ENCODE measurements around the gene GUCD1. TPM values are rescaled to one million over a fixed set of nuclear protein-coding genes. Genes with fewer than 3 reads are reported as not detected.

GUCD1 gene
- total RNA-seq, 1 experiment from 2014 or later, result 144 TPM

- Histone ChIP-seq H2AFZ (ENCODE audit: low read length) (no peak overlapping the region), H3K4me1 (ENCODE audit: low read length) (peaks cover 33% of the 10 kb centered on the region), H3K4me3 (ENCODE audit: low read length) (no peak overlapping the region), H3K9me3 (ENCODE audit: low read length) (no peaks in the 10 kb centered on the region), H3K9ac (ENCODE audit: low read length) (no peak overlapping the region), H3K27ac (ENCODE audit: low read length) (no peak overlapping the region), H3K9me2 (replicated peaks; ENCODE audit: insufficient read depth, low read length) (no peaks in the 10 kb centered on the region), H3K79me2 (ENCODE audit: low read length) (peaks cover 52% of the 10 kb centered on the region), H3K36me3 (ENCODE audit: insufficient read depth, low read length) (peaks cover 12% of the 10 kb centered on the region), H4K20me1 (ENCODE audit: insufficient read depth, low read depth, low read length) (peaks cover 21% of the 10 kb centered on the region; the same call in 1 of the 2 replicates), H3K4me2 (ENCODE audit: low read depth, low read length, poor library complexity, severe bottlenecking) (no peak overlapping the region), H3K27me3 (ENCODE audit: low read length) (no peaks in the 10 kb centered on the region)
- DNase-seq, result no peak
Observed at GRCh38 chr22:24548812-24549211, 6.1 kb downstream of the GUCD1 start.

- H3K4me2 ChIP-seq (ENCODE audit: low read depth, low read length, poor library complexity, severe bottlenecking), result no peak overlapping the region
- peaks cover 2% of the 10 kb centered on the region; the same call in 1 of the 2 replicates for H3K79me2 ChIP-seq (ENCODE audit: low read length)
- H2AFZ ChIP-seq (ENCODE audit: low read length), result no peak overlapping the region
- peaks cover 12% of the 10 kb centered on the region for H3K36me3 ChIP-seq (ENCODE audit: insufficient read depth, low read length)
- H3K27ac ChIP-seq (ENCODE audit: low read length), result no peak overlapping the region
- no peaks in the 10 kb centered on the region for H3K9me2 ChIP-seq (replicated peaks; ENCODE audit: insufficient read depth, low read length)
- H3K4me1 ChIP-seq (ENCODE audit: low read length), result no peaks in the 10 kb centered on the region
- H3K4me3 ChIP-seq (ENCODE audit: low read length), result no peak overlapping the region
- DNase-seq, result no peak
- no peaks in the 10 kb centered on the region for H3K9me3 ChIP-seq (ENCODE audit: low read length)
- no peak overlapping the region for H3K9ac ChIP-seq (ENCODE audit: low read length)
- H3K27me3 ChIP-seq (ENCODE audit: low read length), result no peaks in the 10 kb centered on the region
- peaks cover 5% of the 10 kb centered on the region; the same call in 1 of the 2 replicates for H4K20me1 ChIP-seq (ENCODE audit: insufficient read depth, low read depth, low read length)
Observed at GRCh38 chr22:24543679-24544243, 11.2 kb downstream of the GUCD1 start.

DNA sequence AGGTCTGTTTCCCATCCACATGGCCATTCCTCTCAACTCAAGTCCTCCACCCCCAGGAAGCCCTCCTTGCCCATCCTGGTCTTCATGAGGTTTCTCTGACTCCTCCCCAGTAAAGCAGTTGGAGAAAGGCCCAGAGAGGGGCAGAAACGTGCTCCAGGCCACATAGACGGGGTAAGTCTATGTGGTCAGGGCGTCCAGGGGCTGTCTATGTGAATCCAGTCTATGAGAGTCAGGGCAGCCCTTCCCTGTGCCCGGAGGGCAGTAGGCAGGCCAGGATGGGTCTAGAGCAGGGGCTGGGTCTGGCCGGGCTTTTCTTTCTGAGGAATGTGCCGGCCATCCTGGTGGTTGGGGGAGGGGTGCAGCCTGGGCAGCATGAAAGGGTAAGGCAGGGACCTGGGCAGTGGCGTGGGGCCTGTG is 11.7 kb downstream of the GUCD1 start:
- Histone ChIP-seq H3K79me2 (ENCODE audit: low read length) (no peaks in the 10 kb centered on the region), H4K20me1 (ENCODE audit: insufficient read depth, low read depth, low read length) (no peaks in the 10 kb centered on the region), H3K27me3 (ENCODE audit: low read length) (no peaks in the 10 kb centered on the region), H3K4me3 (ENCODE audit: low read length) (no peak overlapping the region), H3K27ac (ENCODE audit: low read length) (no peak overlapping the region), H3K4me2 (ENCODE audit: low read depth, low read length, poor library complexity, severe bottlenecking) (no peak overlapping the region), H3K36me3 (ENCODE audit: insufficient read depth, low read length) (peaks cover 12% of the 10 kb centered on the region), H3K9me2 (replicated peaks; ENCODE audit: insufficient read depth, low read length) (no peaks in the 10 kb centered on the region), H3K9ac (ENCODE audit: low read length) (no peak overlapping the region), H2AFZ (ENCODE audit: low read length) (no peak overlapping the region), H3K9me3 (ENCODE audit: low read length) (no peaks in the 10 kb centered on the region), H3K4me1 (ENCODE audit: low read length) (no peaks in the 10 kb centered on the region)
- no peak for DNase-seq

DNA sequence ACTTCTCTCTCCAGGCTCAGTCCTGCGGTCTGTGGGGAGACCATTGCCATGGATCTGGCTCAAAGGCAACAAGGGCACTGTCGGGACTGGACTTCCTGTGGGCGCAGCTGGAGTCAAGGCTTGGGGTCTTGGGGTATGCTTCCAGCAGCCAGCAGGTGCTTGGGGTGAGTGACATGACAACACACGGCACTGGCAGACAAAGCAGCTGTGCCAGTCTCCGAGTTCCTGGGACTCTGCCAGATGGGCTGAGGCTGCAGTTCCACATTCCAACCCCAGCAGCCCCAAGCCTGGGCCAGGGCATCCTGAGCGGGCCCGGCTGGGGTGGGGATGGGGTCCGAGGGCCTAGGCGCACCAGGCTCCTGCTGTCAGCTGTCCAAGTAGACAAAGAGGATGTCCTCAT is 12.3 kb downstream of the GUCD1 start:
- Histone ChIP-seq H3K4me1 (ENCODE audit: low read length) (no peaks in the 10 kb centered on the region), H4K20me1 (ENCODE audit: insufficient read depth, low read depth, low read length) (no peaks in the 10 kb centered on the region), H3K4me3 (ENCODE audit: low read length) (no peak overlapping the region), H3K27me3 (ENCODE audit: low read length) (no peaks in the 10 kb centered on the region), H3K27ac (ENCODE audit: low read length) (no peak overlapping the region), H3K4me2 (ENCODE audit: low read depth, low read length, poor library complexity, severe bottlenecking) (no peak overlapping the region), H3K79me2 (ENCODE audit: low read length) (no peaks in the 10 kb centered on the region), H3K36me3 (ENCODE audit: insufficient read depth, low read length) (peaks cover 12% of the 10 kb centered on the region), H3K9me3 (ENCODE audit: low read length) (no peaks in the 10 kb centered on the region), H3K9ac (ENCODE audit: low read length) (no peak overlapping the region), H3K9me2 (replicated peaks; ENCODE audit: insufficient read depth, low read length) (no peaks in the 10 kb centered on the region), H2AFZ (ENCODE audit: low read length) (no peak overlapping the region)
- DNase-seq, result no peak

- DNase-seq, result no peak
- Histone ChIP-seq H4K20me1 (ENCODE audit: insufficient read depth, low read depth, low read length) (no peaks in the 10 kb centered on the region), H3K27ac (ENCODE audit: low read length) (no peak overlapping the region), H3K27me3 (ENCODE audit: low read length) (no peaks in the 10 kb centered on the region), H3K4me1 (ENCODE audit: low read length) (no peaks in the 10 kb centered on the region), H3K9me3 (ENCODE audit: low read length) (no peaks in the 10 kb centered on the region), H3K36me3 (ENCODE audit: insufficient read depth, low read length) (peaks cover 12% of the 10 kb centered on the region), H2AFZ (ENCODE audit: low read length) (no peak overlapping the region), H3K9ac (ENCODE audit: low read length) (no peak overlapping the region), H3K4me2 (ENCODE audit: low read depth, low read length, poor library complexity, severe bottlenecking) (no peak overlapping the region), H3K79me2 (ENCODE audit: low read length) (no peaks in the 10 kb centered on the region), H3K4me3 (ENCODE audit: low read length) (no peak overlapping the region), H3K9me2 (replicated peaks; ENCODE audit: insufficient read depth, low read length) (no peaks in the 10 kb centered on the region)
Observed at GRCh38 chr22:24541681-24542515, 13.0 kb downstream of the GUCD1 start.

DNA sequence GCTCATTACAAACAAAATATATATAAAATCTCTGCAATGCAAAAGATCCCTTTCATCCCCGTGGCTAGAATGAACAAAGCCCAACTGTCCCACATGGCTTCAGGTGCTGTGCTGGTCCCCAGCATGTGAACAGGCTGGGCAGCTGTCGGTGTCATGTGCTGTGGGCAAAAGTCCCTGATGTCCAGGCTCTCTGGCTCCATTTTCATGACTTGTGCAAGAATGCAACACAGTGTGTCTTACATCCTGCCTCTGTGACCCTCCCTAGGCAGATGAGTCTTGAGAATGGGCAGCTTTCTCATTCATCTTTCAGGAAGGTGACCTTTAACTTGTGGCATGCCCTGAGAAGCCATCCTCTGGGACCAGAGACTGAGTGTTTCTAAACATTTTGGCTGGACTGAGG is 14.5 kb downstream of the GUCD1 start:
- no peaks in the 10 kb centered on the region for H4K20me1 ChIP-seq (ENCODE audit: insufficient read depth, low read depth, low read length)
- no peaks in the 10 kb centered on the region for H3K9me3 ChIP-seq (ENCODE audit: low read length)
- DNase-seq, result no peak
- no peak overlapping the region for H3K9ac ChIP-seq (ENCODE audit: low read length)
- no peaks in the 10 kb centered on the region for H3K9me2 ChIP-seq (replicated peaks; ENCODE audit: insufficient read depth, low read length)
- H3K27me3 ChIP-seq (ENCODE audit: low read length), result no peaks in the 10 kb centered on the region
- no peak overlapping the region for H3K27ac ChIP-seq (ENCODE audit: low read length)
- H3K4me1 ChIP-seq (ENCODE audit: low read length), result no peaks in the 10 kb centered on the region
- H2AFZ ChIP-seq (ENCODE audit: low read length), result no peak overlapping the region
- H3K36me3 ChIP-seq (ENCODE audit: insufficient read depth, low read length), result peaks cover 12% of the 10 kb centered on the region
- no peak overlapping the region for H3K4me3 ChIP-seq (ENCODE audit: low read length)
- no peak overlapping the region for H3K4me2 ChIP-seq (ENCODE audit: low read depth, low read length, poor library complexity, severe bottlenecking)
- H3K79me2 ChIP-seq (ENCODE audit: low read length), result no peaks in the 10 kb centered on the region

DNA sequence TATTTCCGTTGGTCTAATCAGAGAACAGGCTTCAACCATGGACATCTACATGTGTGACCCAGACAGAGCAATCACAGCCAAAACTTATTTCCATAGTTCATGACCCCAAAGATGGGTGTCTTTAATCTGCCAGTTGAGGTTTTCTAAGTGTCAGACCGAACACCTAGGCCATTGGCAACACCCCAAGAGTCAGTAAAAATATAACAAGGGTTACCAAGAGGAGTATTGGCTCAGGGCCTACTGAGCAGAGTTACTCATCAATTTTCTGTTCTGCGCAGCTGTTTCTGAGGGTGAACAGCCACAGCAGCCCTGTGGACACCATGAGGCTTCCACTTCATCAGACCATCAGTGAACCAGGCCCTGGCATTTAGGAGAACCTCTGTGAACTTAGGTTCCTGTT is 18.8 kb downstream of the GUCD1 start:
- no peaks in the 10 kb centered on the region for H3K79me2 ChIP-seq (ENCODE audit: low read length)
- no peak overlapping the region for H2AFZ ChIP-seq (ENCODE audit: low read length)
- H3K9me2 ChIP-seq (replicated peaks; ENCODE audit: insufficient read depth, low read length), result no peaks in the 10 kb centered on the region
- H4K20me1 ChIP-seq (ENCODE audit: insufficient read depth, low read depth, low read length), result no peaks in the 10 kb centered on the region
- 0 out of 2 replicates have a peak, but pooled peaks cover 5% of the 10 kb centered on the region for H3K36me3 ChIP-seq (ENCODE audit: insufficient read depth, low read length)
- H3K4me3 ChIP-seq (ENCODE audit: low read length), result no peak overlapping the region
- H3K27ac ChIP-seq (ENCODE audit: low read length), result no peak overlapping the region
- no peak for DNase-seq
- no peaks in the 10 kb centered on the region for H3K9me3 ChIP-seq (ENCODE audit: low read length)
- H3K9ac ChIP-seq (ENCODE audit: low read length), result no peak overlapping the region
- H3K27me3 ChIP-seq (ENCODE audit: low read length), result no peaks in the 10 kb centered on the region
- H3K4me1 ChIP-seq (ENCODE audit: low read length), result no peaks in the 10 kb centered on the region
- no peak overlapping the region for H3K4me2 ChIP-seq (ENCODE audit: low read depth, low read length, poor library complexity, severe bottlenecking)

- H3K36me3 ChIP-seq (ENCODE audit: insufficient read depth, low read length), result 0 out of 2 replicates have a peak, but pooled peaks cover 4% of the 10 kb centered on the region
- no peaks in the 10 kb centered on the region for H3K27me3 ChIP-seq (ENCODE audit: low read length)
- no peak overlapping the region for H3K4me2 ChIP-seq (ENCODE audit: low read depth, low read length, poor library complexity, severe bottlenecking)
- DNase-seq, result no peak
- no peaks in the 10 kb centered on the region for H4K20me1 ChIP-seq (ENCODE audit: insufficient read depth, low read depth, low read length)
- no peaks in the 10 kb centered on the region for H3K9me3 ChIP-seq (ENCODE audit: low read length)
- no peaks in the 10 kb centered on the region for H3K9me2 ChIP-seq (replicated peaks; ENCODE audit: insufficient read depth, low read length)
- H3K9ac ChIP-seq (ENCODE audit: low read length), result no peak overlapping the region
- H3K27ac ChIP-seq (ENCODE audit: low read length), result no peak overlapping the region
- H3K79me2 ChIP-seq (ENCODE audit: low read length), result no peaks in the 10 kb centered on the region
- H3K4me1 ChIP-seq (ENCODE audit: low read length), result no peaks in the 10 kb centered on the region
- H3K4me3 ChIP-seq (ENCODE audit: low read length), result no peak overlapping the region
- no peak overlapping the region for H2AFZ ChIP-seq (ENCODE audit: low read length)
Observed at GRCh38 chr22:24535348-24535747, 19.6 kb downstream of the GUCD1 start.

Data from Karpas-422 (cell line).